ENCODE data around the gene BBS2. TPM values are rescaled to one million over a fixed set of nuclear protein-coding genes. Genes with fewer than 3 reads are reported as not detected.

Gene BBS2
- total RNA-seq, 4 donors from 2014 or later = 29.4 to 51.2 (median 45.5) TPM

DNA sequence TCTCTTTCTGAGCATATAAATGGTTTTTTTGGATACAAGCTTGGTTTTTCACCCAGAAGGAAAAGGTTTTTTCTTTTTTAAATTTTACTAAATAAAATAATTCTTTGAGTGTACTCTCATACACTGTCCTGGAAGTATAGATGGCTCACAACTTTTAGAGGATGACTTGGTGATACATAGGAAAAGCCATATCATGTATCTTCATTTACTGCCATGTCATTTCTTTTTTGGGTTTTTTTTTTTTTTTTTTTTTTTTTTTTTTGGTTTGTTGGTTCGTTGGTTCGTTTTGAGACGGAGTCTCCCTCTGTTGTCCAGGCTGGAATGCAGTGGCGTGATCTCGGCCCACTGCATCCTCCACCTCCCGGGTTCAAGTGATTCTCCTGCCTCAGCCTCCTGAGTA is 56.7 kb downstream of the BBS2 start:
- H3K4me1 ChIP-seq = no peaks in the 10 kb centered on the region
- no peaks in the 10 kb centered on the region for H3K9me3 ChIP-seq
- no peak overlapping the region for H3K4me3 ChIP-seq
- H3K36me3 ChIP-seq = peaks cover 0 to 96% of the 10 kb centered on the region in 2 donors
- TF ChIP-seq POLR2AphosphoS5 (IDR thresholded peaks at IDR 0.05) (no peak), EP300 (IDR thresholded peaks at IDR 0.05) (no peak), POLR2A (IDR thresholded peaks at IDR 0.05) (no peak)
- TF ChIP-seq, protein P1, sequence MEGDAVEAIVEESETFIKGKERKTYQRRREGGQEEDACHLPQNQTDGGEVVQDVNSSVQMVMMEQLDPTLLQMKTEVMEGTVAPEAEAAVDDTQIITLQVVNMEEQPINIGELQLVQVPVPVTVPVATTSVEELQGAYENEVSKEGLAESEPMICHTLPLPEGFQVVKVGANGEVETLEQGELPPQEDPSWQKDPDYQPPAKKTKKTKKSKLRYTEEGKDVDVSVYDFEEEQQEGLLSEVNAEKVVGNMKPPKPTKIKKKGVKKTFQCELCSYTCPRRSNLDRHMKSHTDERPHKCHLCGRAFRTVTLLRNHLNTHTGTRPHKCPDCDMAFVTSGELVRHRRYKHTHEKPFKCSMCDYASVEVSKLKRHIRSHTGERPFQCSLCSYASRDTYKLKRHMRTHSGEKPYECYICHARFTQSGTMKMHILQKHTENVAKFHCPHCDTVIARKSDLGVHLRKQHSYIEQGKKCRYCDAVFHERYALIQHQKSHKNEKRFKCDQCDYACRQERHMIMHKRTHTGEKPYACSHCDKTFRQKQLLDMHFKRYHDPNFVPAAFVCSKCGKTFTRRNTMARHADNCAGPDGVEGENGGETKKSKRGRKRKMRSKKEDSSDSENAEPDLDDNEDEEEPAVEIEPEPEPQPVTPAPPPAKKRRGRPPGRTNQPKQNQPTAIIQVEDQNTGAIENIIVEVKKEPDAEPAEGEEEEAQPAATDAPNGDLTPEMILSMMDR (IDR thresholded peaks at IDR 0.05) = no peak
- ATAC-seq = no peak
- H3K27ac ChIP-seq = no peak overlapping the region
- WGBS, 2 donors (ENCODE audit: low coverage in 1 of 2) = 94 to 100% methylated on average over 1 to 6 of the region's 6 CpGs
- no peaks in the 10 kb centered on the region for H3K27me3 ChIP-seq

DNA sequence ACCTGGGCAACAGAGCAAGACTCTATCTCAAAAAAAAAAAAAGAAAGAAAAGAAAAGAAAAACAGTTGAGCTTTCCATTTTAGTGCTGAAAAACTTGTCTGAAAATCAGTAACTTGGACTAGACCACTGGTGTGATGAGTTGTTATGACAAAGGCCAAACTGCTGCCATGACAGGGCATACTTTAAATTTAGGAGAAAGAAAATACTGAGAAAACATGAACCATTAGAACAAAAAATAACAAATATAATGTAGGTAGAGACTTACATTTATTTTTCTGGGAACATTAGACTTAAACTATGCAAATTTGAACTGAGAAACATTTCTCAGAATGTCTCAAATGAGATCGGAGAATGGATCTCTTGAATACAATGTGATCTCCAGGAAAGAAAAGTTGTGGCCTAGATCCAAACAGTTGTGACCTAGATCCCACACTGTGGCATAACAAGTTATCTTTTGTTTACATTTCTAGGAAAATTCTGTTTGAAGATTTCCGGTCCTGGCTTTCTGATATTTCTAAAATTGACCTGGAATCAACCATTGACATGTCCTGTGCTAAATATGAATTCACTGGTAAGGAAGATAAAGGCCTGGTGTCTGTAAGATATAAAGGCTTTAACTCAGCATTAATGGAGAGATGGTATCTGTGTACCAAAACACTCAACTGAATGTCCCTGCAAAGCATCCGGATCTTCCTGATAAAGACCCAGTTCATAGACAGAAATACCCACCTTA is 57.6 kb downstream of the BBS2 start:
- TF ChIP-seq POLR2A (IDR thresholded peaks at IDR 0.05) (no peak), EP300 (IDR thresholded peaks at IDR 0.05) (no peak), POLR2AphosphoS5 (IDR thresholded peaks at IDR 0.05) (no peak)
- TF ChIP-seq, protein P1 (IDR thresholded peaks at IDR 0.05) = no peak
- 73 to 74% methylated on average over 3 of the region's 3 CpGs for WGBS, 2 donors (ENCODE audit: low coverage in 1 of 2)
- no peak for ATAC-seq
- Histone ChIP-seq H3K27me3 (no peaks in the 10 kb centered on the region), H3K36me3 (peaks cover 0 to 96% of the 10 kb centered on the region in 2 donors), H3K9me3 (no peaks in the 10 kb centered on the region), H3K27ac (no peak overlapping the region), H3K4me1 (no peaks in the 10 kb centered on the region), H3K4me3 (no peak overlapping the region)

DNA sequence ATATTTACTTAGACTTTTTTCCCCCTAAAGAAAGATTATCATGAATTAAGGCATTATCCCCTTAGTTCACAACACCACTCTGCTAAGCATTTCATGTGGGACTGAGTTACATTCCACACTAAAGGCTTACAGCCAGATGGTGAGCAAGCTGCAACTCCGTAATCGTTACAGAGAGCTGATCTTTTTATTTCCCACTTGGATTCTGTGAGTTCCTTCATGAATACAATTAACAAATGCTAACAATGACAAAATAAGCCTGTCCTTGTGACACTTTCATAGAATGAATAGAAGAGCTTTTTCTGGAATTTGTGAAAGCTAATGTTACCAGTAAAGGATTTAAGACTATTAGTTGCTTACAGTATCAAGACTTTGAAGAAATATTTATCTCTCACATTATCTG is 59.7 kb downstream of the BBS2 start:
- TF ChIP-seq EP300 (IDR thresholded peaks at IDR 0.05) (no peak), POLR2AphosphoS5 (IDR thresholded peaks at IDR 0.05) (no peak), POLR2A (IDR thresholded peaks at IDR 0.05) (no peak)
- TF ChIP-seq, protein P1 (IDR thresholded peaks at IDR 0.05) = no peak
- WGBS, 2 donors (ENCODE audit: low coverage in 1 of 2) = 75 to 92% methylated on average over 2 of the region's 2 CpGs
- Histone ChIP-seq H3K4me1 (no peaks in the 10 kb centered on the region), H3K27me3 (no peaks in the 10 kb centered on the region), H3K27ac (no peak overlapping the region), H3K36me3 (peaks cover 0 to 96% of the 10 kb centered on the region in 2 donors), H3K4me3 (no peak overlapping the region), H3K9me3 (no peaks in the 10 kb centered on the region)
- no peak for ATAC-seq

DNA sequence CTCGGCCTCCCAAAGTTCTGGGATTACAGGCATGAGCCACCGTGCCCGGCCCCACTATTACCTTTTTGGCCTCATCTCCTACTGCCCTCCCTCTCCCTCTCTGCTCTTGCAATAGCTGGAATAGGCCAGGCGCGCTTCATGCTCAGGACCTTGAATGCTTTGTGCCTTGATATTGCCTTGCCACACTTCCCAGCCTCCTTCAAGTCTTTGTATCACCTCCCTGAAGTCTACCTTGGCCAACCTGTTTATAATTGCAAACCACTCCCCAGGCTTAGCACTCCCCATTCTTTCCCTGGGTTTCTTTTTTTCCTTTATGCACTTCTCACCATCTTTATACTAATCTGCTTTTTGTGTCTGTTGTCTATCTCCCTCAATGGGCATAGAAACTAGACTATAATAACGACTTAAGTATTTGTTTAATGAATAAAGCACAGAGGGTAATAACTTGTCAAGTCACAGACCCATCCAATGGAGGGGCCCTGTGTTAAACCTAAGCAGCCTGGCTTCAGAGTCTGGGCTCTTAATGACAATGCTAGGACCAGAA is 61.8 kb downstream of the BBS2 start:
- ATAC-seq = no peak
- H3K4me1 ChIP-seq = peaks cover 0 to 8% (median 0%) of the 10 kb centered on the region in 3 donors
- TF ChIP-seq, protein P1 (IDR thresholded peaks at IDR 0.05) = no peak
- no peak for TF ChIP-seq EP300 (IDR thresholded peaks at IDR 0.05)
- TF ChIP-seq POLR2A (IDR thresholded peaks at IDR 0.05) = no peak
- no peak for TF ChIP-seq POLR2AphosphoS5 (IDR thresholded peaks at IDR 0.05)
- peaks cover 0 to 93% of the 10 kb centered on the region in 2 donors for H3K36me3 ChIP-seq
- no peaks in the 10 kb centered on the region for H3K27me3 ChIP-seq
- no peak overlapping the region for H3K4me3 ChIP-seq
- WGBS, 2 donors (ENCODE audit: low coverage in 1 of 2) = 97 to 98% methylated on average over 5 of the region's 6 CpGs
- no peaks in the 10 kb centered on the region for H3K9me3 ChIP-seq
- no peak overlapping the region for H3K27ac ChIP-seq
